H1 (cell line): Measurements from ENCODE around the gene CCNK. TPM values are rescaled to one million over a fixed set of nuclear protein-coding genes. Genes with fewer than 3 reads are reported as not detected.

Source experiments
- CEBPB ChIP-seq: IDR thresholded peaks from 2 replicates; pipeline ENCODE4 v1.6.1; 2012; ENCODE audit warnings: low read depth, low read length
- CHD2 ChIP-seq: IDR thresholded peaks from 2 replicates; pipeline ENCODE4 v1.6.1; 2012; ENCODE audit warnings: low read length, improper control_type of control experiment
- CTBP2 ChIP-seq: IDR thresholded peaks from 2 replicates; pipeline ENCODE4 v1.7.0; 2011; ENCODE audit warnings: borderline replicate concordance, mild to moderate bottlenecking, moderate library complexity, mixed read lengths, low read length; ENCODE audit not compliant: insufficient read depth, insufficient read length
- EGR1 ChIP-seq: IDR thresholded peaks from 2 replicates; pipeline ENCODE4 v1.6.1; 2011; ENCODE audit warnings: low read depth, low read length, borderline replicate concordance
- POU5F1 ChIP-seq: IDR thresholded peaks from 2 replicates; pipeline ENCODE4 v1.6.1; 2011; ENCODE audit warnings: low read depth, mild to moderate bottlenecking, low read length, moderate library complexity
- RFX5 ChIP-seq: IDR thresholded peaks from 2 replicates; pipeline ENCODE4 v1.6.1; 2011; ENCODE audit warnings: low read depth, low read length, improper control_type of control experiment, borderline replicate concordance
- polyA plus RNA-seq, 7 experiments: library from polyadenylated mRNA; depleted of rRNA in 3 of 7; stranded (reverse) in 5 of 7; unstranded in 2 of 7; fragments of >200 nt in 5 of 7; fragments of 200-250 nt in 2 of 7; gene quantifications; 1 replicate in 5 of 7; 2 replicates in 1 of 7; 4 replicates in 1 of 7; pipeline versions ENCODE4 v1.2.1 to v1.2.3, GENCODE V29; 2011 to 2013; ENCODE audit warnings: missing spikeins in 2 of 7, mixed read lengths in 2 of 7
- total RNA-seq: library from RNA; stranded (reverse); fragmentation: NEBNext Ultra II Directional; extraction: Animal tissue kit (Norgen Biotek cat#: 25700); gene quantifications from 2 replicates; pipeline ENCODE4 v1.2.1, GENCODE V29; 2021

The CCNK gene
- total and polyA plus RNA-seq, 2 of the 8 experiments (the other 6 are each of a cell fraction or from before 2014, with no cell fraction given) = 10.7 to 82.7 TPM

DNA sequence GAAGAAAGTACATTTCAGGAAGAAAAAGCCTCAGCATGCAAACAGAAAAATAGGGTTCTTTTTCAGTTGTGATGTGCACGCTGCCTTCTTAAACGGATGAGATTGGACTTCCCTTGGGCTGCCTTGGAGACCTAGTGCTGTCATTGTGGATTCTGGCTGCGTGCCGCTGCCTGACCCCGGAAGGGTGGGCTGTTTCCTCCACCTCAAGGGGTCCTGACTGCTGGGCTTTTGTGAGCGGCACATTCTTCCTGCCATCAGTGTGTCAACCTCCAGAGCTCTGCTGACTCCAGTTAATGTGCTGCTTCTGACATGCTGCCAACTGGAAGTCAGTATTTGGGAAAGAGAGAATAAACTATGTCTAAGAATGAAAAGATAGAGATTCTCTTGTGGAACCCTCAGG is 25.1 kb downstream of the CCNK start (continued):
- TF ChIP-seq CEBPB (no peak), CHD2 (no peak), POU5F1 (no peak), EGR1 (no peak), RFX5 (no peak), CTBP2 (no peak)
